HEK293 (cell line): ENCODE measurements around the gene C1orf115.

Source experiments
- CTCF ChIA-PET: fragments of 350-600 bp; formaldehyde crosslinking; extraction: SDS; loops from one replicate; lab custom pipeline; 2021; ENCODE audit warnings: antibody characterized with exemption; lab: Yijun Ruan, JAX
- POLR2A ChIA-PET: fragments of 300-600 bp; formaldehyde crosslinking; extraction: SDS; loops from one replicate; lab custom pipeline; 2020; ENCODE audit warnings: antibody characterized with exemption, inconsistent platforms; lab: Yijun Ruan, JAX
- H3K27ac ChIP-seq: fragments of 200-500 bp; sonication (Bioruptor generic); 2 replicates; pipeline ENCODE4 v1.5.1; 2014; ENCODE audit warnings: low read depth, low read length, control low read depth, inconsistent platforms; ENCODE audit errors: extremely low read depth
- H3K36me3 ChIP-seq, 2 experiments: fragments of 200-500 bp in 1 of 2; sonication (Bioruptor generic) in 1 of 2; 1 replicate in 1 of 2; 2 replicates in 1 of 2; pipeline ENCODE4 v1.5.1; 2014 to 2017; ENCODE audit warnings: inconsistent platforms in 2 of 2, low read length in 2 of 2; ENCODE audit not compliant: control insufficient read depth in 2 of 2, insufficient read depth in 1 of 2
- H3K4me1 ChIP-seq: fragments of 200-500 bp; sonication (Bioruptor generic); 2 replicates; pipeline ENCODE4 v1.5.1; 2014; ENCODE audit warnings: mild to moderate bottlenecking, low read length, inconsistent platforms; ENCODE audit not compliant: control insufficient read depth, insufficient read depth
- H3K4me3 ChIP-seq: 2 replicates; pipeline ENCODE4 v1.5.1; 2011; ENCODE audit warnings: low read depth, mild to moderate bottlenecking, control low read depth, low read length, moderate library complexity
- H3K9me3 ChIP-seq: fragments of 200-500 bp; sonication (Bioruptor generic); 2 replicates; pipeline ENCODE4 v1.5.1; 2014; ENCODE audit warnings: low read depth, low read length, inconsistent platforms; ENCODE audit not compliant: control insufficient read depth, insufficient read depth
- OVOL3 ChIP-seq: fragments of 450-650 bp; formaldehyde crosslinking; IDR thresholded peaks from 2 replicates; pipeline ENCODE4 v1.5.1; 2016; ENCODE audit warnings: missing biosample characterization, missing genetic modification characterization
- PRDM6 ChIP-seq: fragments of 450-650 bp; formaldehyde crosslinking; IDR thresholded peaks from 2 replicates; pipeline ENCODE4 v1.5.1; 2017; ENCODE audit warnings: missing biosample characterization, missing genetic modification characterization
- SCRT2 ChIP-seq: fragments of 450-650 bp; formaldehyde crosslinking; IDR thresholded peaks from 2 replicates; pipeline ENCODE4 v1.5.1; 2016; ENCODE audit warnings: missing biosample characterization, missing genetic modification characterization
- YY2 ChIP-seq: fragments of 450-650 bp; formaldehyde crosslinking; IDR thresholded peaks from 2 replicates; pipeline ENCODE4 v1.5.1; 2016; ENCODE audit warnings: missing biosample characterization, missing genetic modification characterization
- ZBTB8A ChIP-seq: fragments of 450-650 bp; formaldehyde crosslinking; IDR thresholded peaks from 2 replicates; pipeline ENCODE4 v1.5.1; 2016; ENCODE audit warnings: missing biosample characterization, missing genetic modification characterization
- ZNF148 ChIP-seq: fragments of 450-650 bp; formaldehyde crosslinking; IDR thresholded peaks from 2 replicates; pipeline ENCODE4 v1.5.0; 2017; ENCODE audit warnings: missing biosample characterization, missing genetic modification characterization, borderline replicate concordance
- ZNF274 ChIP-seq, 2 experiments: fragments of 200-500 bp in 1 of 2; fragments of 450-650 bp in 1 of 2; sonication (Bioruptor generic) in 1 of 2; formaldehyde crosslinking in 1 of 2; IDR thresholded peaks; 2 replicates each; pipeline versions ENCODE4 v1.5.1 to v1.6.1; 2014 to 2016; ENCODE audit warnings: borderline replicate concordance in 1 of 2, inconsistent platforms in 1 of 2, low read length in 1 of 2, missing biosample characterization in 1 of 2, missing genetic modification characterization in 1 of 2
- ZNF292 ChIP-seq: fragments of 450-650 bp; formaldehyde crosslinking; IDR thresholded peaks from 2 replicates; pipeline ENCODE4 v1.5.1; 2016; ENCODE audit warnings: low read depth, missing biosample characterization, missing genetic modification characterization, borderline replicate concordance
- ZNF335 ChIP-seq: fragments of 450-650 bp; formaldehyde crosslinking; conservative IDR thresholded peaks from 2 replicates; pipeline ENCODE4 v1.5.1; 2016; ENCODE audit warnings: missing biosample characterization, missing genetic modification characterization
- ZNF391 ChIP-seq: fragments of 450-650 bp; formaldehyde crosslinking; IDR thresholded peaks from 2 replicates; pipeline ENCODE4 v1.5.1; 2016; ENCODE audit warnings: low read depth, missing biosample characterization, missing genetic modification characterization, borderline replicate concordance
- ZNF394 ChIP-seq: fragments of 450-650 bp; formaldehyde crosslinking; IDR thresholded peaks from 2 replicates; pipeline ENCODE4 v1.5.1; 2016; ENCODE audit warnings: missing biosample characterization, missing genetic modification characterization, mild to moderate bottlenecking, moderate library complexity, borderline replicate concordance
- ZNF398 ChIP-seq: fragments of 450-650 bp; formaldehyde crosslinking; IDR thresholded peaks from 2 replicates; pipeline ENCODE4 v1.5.1; 2017; ENCODE audit warnings: missing biosample characterization, missing genetic modification characterization
- ZNF416 ChIP-seq: fragments of 450-650 bp; formaldehyde crosslinking; IDR thresholded peaks from 2 replicates; pipeline ENCODE4 v1.5.1; 2016; ENCODE audit warnings: missing biosample characterization, missing genetic modification characterization
- ZNF433 ChIP-seq: fragments of 450-650 bp; formaldehyde crosslinking; IDR thresholded peaks from 2 replicates; pipeline ENCODE4 v1.5.1; 2016; ENCODE audit warnings: missing biosample characterization, missing genetic modification characterization, low read depth
- ZNF529 ChIP-seq: fragments of 450-650 bp; formaldehyde crosslinking; IDR thresholded peaks from 2 replicates; pipeline ENCODE4 v1.5.1; 2017; ENCODE audit warnings: missing genetic modification characterization, missing biosample characterization; ENCODE audit not compliant: insufficient replicate concordance
- ZNF544 ChIP-seq: fragments of 450-650 bp; formaldehyde crosslinking; IDR thresholded peaks from 2 replicates; pipeline ENCODE4 v1.5.0; 2017; ENCODE audit warnings: missing biosample characterization, missing genetic modification characterization
- ZNF624 ChIP-seq: fragments of 450-650 bp; formaldehyde crosslinking; IDR thresholded peaks from 2 replicates; pipeline ENCODE4 v1.5.1; 2017; ENCODE audit warnings: missing biosample characterization, missing genetic modification characterization
- ZNF654 ChIP-seq: fragments of 450-650 bp; formaldehyde crosslinking; IDR thresholded peaks from 2 replicates; pipeline ENCODE4 v1.5.1; 2016; ENCODE audit warnings: low read depth, missing biosample characterization, missing genetic modification characterization
- ZNF660 ChIP-seq: fragments of 450-650 bp; IDR thresholded peaks from 2 replicates; pipeline ENCODE4 v1.5.1; 2018; ENCODE audit warnings: missing biosample characterization, mild to moderate bottlenecking, missing genetic modification characterization
- ZNF701 ChIP-seq: fragments of 450-650 bp; formaldehyde crosslinking; IDR thresholded peaks from 2 replicates; pipeline ENCODE4 v1.5.1; 2016; ENCODE audit warnings: missing biosample characterization, missing genetic modification characterization

C1orf115 gene

GRCh38 chr1:220677251-220677650 is 12.9 kb upstream of the C1orf115 start:
- no peaks in the 10 kb centered on the region for H3K9me3 ChIP-seq
- H3K4me1 ChIP-seq = no peaks in the 10 kb centered on the region
- TF ChIP-seq ZNF292 (tag by site-specific recombination) = no peak
- no peak for TF ChIP-seq ZNF433 (tag by site-specific recombination)
- no peak for TF ChIP-seq ZNF335 (tag by site-specific recombination)
- no peak for TF ChIP-seq YY2 (tag by site-specific recombination)
- TF ChIP-seq ZNF701 (tag by site-specific recombination) = no peak
- no peak for TF ChIP-seq ZNF274 (IDR thresholded peaks at IDR 0.05; ENCODE audit: low read length)
- TF ChIP-seq ZNF274 (tag by site-specific recombination; IDR thresholded peaks at IDR 0.05; ENCODE audit: borderline replicate concordance) = no peak
- no peak for TF ChIP-seq ZNF391 (tag by site-specific recombination)
- TF ChIP-seq ZNF394 (tag by site-specific recombination) = no peak
- no peak for TF ChIP-seq ZNF416 (tag by site-specific recombination)
- TF ChIP-seq ZNF654 (tag by site-specific recombination) = no peak
- TF ChIP-seq SCRT2 (tag by site-specific recombination) = no peak
- no peak for TF ChIP-seq ZNF529 (tag by site-specific recombination)
- no peak for TF ChIP-seq ZNF398 (tag by site-specific recombination)
- no peak for TF ChIP-seq ZNF624 (tag by site-specific recombination)
- no peak for TF ChIP-seq OVOL3 (tag by site-specific recombination)
- TF ChIP-seq ZBTB8A (tag by site-specific recombination) = no peak
- no peak for TF ChIP-seq PRDM6 (tag by site-specific recombination)
- no peak for TF ChIP-seq ZNF148 (tag by site-specific recombination)
- no peak overlapping the region for H3K4me3 ChIP-seq
- H3K36me3 ChIP-seq = no peaks in the 10 kb centered on the region
- POLR2A ChIA-PET = no interaction called here
- H3K27ac ChIP-seq = no peak overlapping the region
- CTCF ChIA-PET = no interaction called here

GRCh38 chr1:220680085-220680687 is 10.0 kb upstream of the C1orf115 start:
- no peaks in the 10 kb centered on the region for H3K9me3 ChIP-seq
- no peaks in the 10 kb centered on the region for H3K4me1 ChIP-seq
- POLR2A ChIA-PET = no interaction called here
- CTCF ChIA-PET = interaction anchor here (0.6 to 2.8 kb wide), 9 partner anchors 12 to 1122 kb away, joined by 3 to 21 read pairs (median 6); no protein-coding TSS in a partner anchor
- no peaks in the 10 kb centered on the region for H3K36me3 ChIP-seq
- H3K4me3 ChIP-seq = no peak overlapping the region
- TF ChIP-seq ZNF654 (tag by site-specific recombination) = peak; percentile 43
- 0 out of 2 replicates have a peak, but pooled peaks have one; percentile 15 for TF ChIP-seq ZNF660
- TF ChIP-seq ZNF544 (tag by site-specific recombination) = no peak
- H3K27ac ChIP-seq = no peak overlapping the region
